PC-3 (cell line): ENCODE results near the gene SH3RF1.

Experiments used
- EZH2 ChIP-seq: fragments of 300-600 bp; sonication (generic); IDR thresholded peaks from one replicate; pipeline ENCODE4 v1.6.1; 2017; ENCODE audit warnings: antibody characterized with exemption, mild to moderate bottlenecking, low read length; ENCODE audit not compliant: unreplicated experiment
- EZH2phosphoT487 ChIP-seq: fragments of 300-600 bp; sonication (generic); IDR thresholded peaks from 2 replicates; pipeline ENCODE4 v1.6.1; 2018; ENCODE audit warnings: mild to moderate bottlenecking, antibody characterized with exemption, low read length, borderline replicate concordance
- TF ChIP-seq, protein P1 (sequence below): fragments of 300-600 bp; sonication (generic); conservative IDR thresholded peaks from 2 replicates; pipeline ENCODE4 v1.5.1; 2017; ENCODE audit warnings: antibody characterized with exemption, low read depth, mild to moderate bottlenecking, low read length

GRCh38 chr4:169256856-169257761 lies 13.6 kb downstream of the SH3RF1 start:
- TF ChIP-seq, protein P1, sequence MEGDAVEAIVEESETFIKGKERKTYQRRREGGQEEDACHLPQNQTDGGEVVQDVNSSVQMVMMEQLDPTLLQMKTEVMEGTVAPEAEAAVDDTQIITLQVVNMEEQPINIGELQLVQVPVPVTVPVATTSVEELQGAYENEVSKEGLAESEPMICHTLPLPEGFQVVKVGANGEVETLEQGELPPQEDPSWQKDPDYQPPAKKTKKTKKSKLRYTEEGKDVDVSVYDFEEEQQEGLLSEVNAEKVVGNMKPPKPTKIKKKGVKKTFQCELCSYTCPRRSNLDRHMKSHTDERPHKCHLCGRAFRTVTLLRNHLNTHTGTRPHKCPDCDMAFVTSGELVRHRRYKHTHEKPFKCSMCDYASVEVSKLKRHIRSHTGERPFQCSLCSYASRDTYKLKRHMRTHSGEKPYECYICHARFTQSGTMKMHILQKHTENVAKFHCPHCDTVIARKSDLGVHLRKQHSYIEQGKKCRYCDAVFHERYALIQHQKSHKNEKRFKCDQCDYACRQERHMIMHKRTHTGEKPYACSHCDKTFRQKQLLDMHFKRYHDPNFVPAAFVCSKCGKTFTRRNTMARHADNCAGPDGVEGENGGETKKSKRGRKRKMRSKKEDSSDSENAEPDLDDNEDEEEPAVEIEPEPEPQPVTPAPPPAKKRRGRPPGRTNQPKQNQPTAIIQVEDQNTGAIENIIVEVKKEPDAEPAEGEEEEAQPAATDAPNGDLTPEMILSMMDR: no peak
- no peak for TF ChIP-seq EZH2phosphoT487
- no peak for TF ChIP-seq EZH2
